Stomach (tissue), 9 donors: ENCODE results near the gene ATOX1. TPM values are rescaled to one million over a fixed set of nuclear protein-coding genes. Genes with fewer than 3 reads are reported as not detected.

ENCODE experiments used
- DNase-seq, 2 donors: peaks; one replicate each; pipeline versions ENCODE4 v3.0.0 to v3.0.0-alpha.2; 2013 to 2019
- H3K27ac ChIP-seq, 5 donors: fragments of 200-600 bp in 4 of 5; sonication (generic) in 4 of 5; one replicate each; pipeline ENCODE4 v1.5.1; 2013 to 2019; ENCODE audit warnings: mild to moderate bottlenecking in 1 of 5, moderate library complexity in 1 of 5
- H3K27me3 ChIP-seq, 3 donors: fragments of 200-600 bp; sonication (generic); one replicate each; pipeline ENCODE4 v1.5.1; 2017 to 2019; ENCODE audit warnings: mixed run types in 1 of 3
- H3K36me3 ChIP-seq, 4 donors: fragments of 200-600 bp; sonication (generic); 1 replicate in 3 of 4; 2 replicates in 1 of 4; pipeline ENCODE4 v1.5.1; 2016 to 2019
- H3K4me1 ChIP-seq, 4 donors: fragments of 200-600 bp; sonication (generic); one replicate each; pipeline ENCODE4 v1.5.1; 2016 to 2019
- H3K4me3 ChIP-seq, 4 donors: fragments of 200-600 bp; sonication (generic) in 3 of 4; one replicate each; pipeline ENCODE4 v1.5.1; 2016 to 2019; ENCODE audit warnings: mild to moderate bottlenecking in 1 of 4
- H3K9me3 ChIP-seq, 4 donors: fragments of 200-600 bp; sonication (generic); one replicate each; pipeline ENCODE4 v1.5.1; 2016 to 2019
- CTCF ChIP-seq, 7 experiments: fragments of 450-650 bp in 4 of 7; fragments of 200-600 bp in 3 of 7; sonication (generic) in 3 of 7; IDR thresholded peaks; one replicate each; pipeline ENCODE4 v1.5.1; 2016 to 2019; ENCODE audit warnings: antibody characterized with exemption in 7 of 7, control low read depth in 2 of 7, mild to moderate bottlenecking in 1 of 7
- EP300 ChIP-seq: sonication (generic); formaldehyde crosslinking; IDR thresholded peaks from one replicate; pipeline ENCODE4 v1.6.1; 2017; ENCODE audit warnings: antibody characterized with exemption
- POLR2A ChIP-seq, 4 donors: fragments of 450-650 bp; IDR thresholded peaks; one replicate each; pipeline ENCODE4 v1.6.1; 2016; ENCODE audit warnings: antibody characterized with exemption in 4 of 4, control low read depth in 2 of 4, mild to moderate bottlenecking in 1 of 4, moderate library complexity in 1 of 4
- POLR2AphosphoS5 ChIP-seq, 3 donors: sonication (generic); formaldehyde crosslinking; IDR thresholded peaks; one replicate each; pipeline ENCODE4 v1.6.1; 2016; ENCODE audit warnings: antibody characterized with exemption in 3 of 3
- WGBS, 5 donors: extraction: QIAGEN DNeasy Blood & Tissue Kit in 3 of 5; methylation state at CpG; one replicate each; pipeline versions ENCODE4 v1.1.5 to v1.1.7; 2013 to 2018; 5-methylcytosine and 5-hydroxymethylcytosine counted together
- intact Hi-C: fragments of 100-400 bp; cut with DNase I; formaldehyde crosslinking; loops from one replicate; pipeline ENCODE4 v1.15.1; 2023; ENCODE audit warnings: low total_unique reads
- polyA plus RNA-seq, 3 donors: library from polyadenylated mRNA; stranded (reverse); fragments of 200-250 nt; gene quantifications; one replicate each; pipeline ENCODE4 v1.2.3, GENCODE V29; 2013
- total RNA-seq, 5 donors: library from RNA; depleted of rRNA; stranded (reverse); fragments of >200 nt; gene quantifications; one replicate each; pipeline versions ENCODE4 v1.1.0 to v1.2.3, GENCODE V29; 2014 to 2016
- donor health status: healthy with polysubstance abuse.
- donor health status: Bipolar disorder and iron deficiency.
- donor health status: healthy.

Gene ATOX1
- total and polyA plus RNA-seq, 8 donors, result 24.6 to 177 (median 80.6) TPM; not detected in 1

GRCh38 chr5:151800532-151800931, 42.1 kb upstream of the ATOX1 start:
- TF ChIP-seq POLR2A (IDR thresholded peaks at IDR 0.05), result no peak
- no peak for TF ChIP-seq EP300
- TF ChIP-seq POLR2AphosphoS5 (IDR thresholded peaks at IDR 0.05), result no peak
- no peak for TF ChIP-seq CTCF (IDR thresholded peaks at IDR 0.05)
- H3K4me1 ChIP-seq, result peaks cover 0 to 15% (median 0%) of the 10 kb centered on the region in 4 donors
- no peak overlapping the region for H3K27ac ChIP-seq
- no peak for DNase-seq
- H3K27me3 ChIP-seq, result no peaks in the 10 kb centered on the region
- H3K9me3 ChIP-seq, result no peaks in the 10 kb centered on the region
- H3K4me3 ChIP-seq, result no peak overlapping the region
- intact Hi-C loops, result no loop called here
- H3K36me3 ChIP-seq, result peaks cover 51 to 100% (median 99%) of the 10 kb centered on the region in 4 donors
- 65 to 74% (median 72%) methylated on average over 2 of the region's 2 CpGs for WGBS, 5 donors

- H3K4me1 ChIP-seq, result peaks cover 0 to 12% (median under 1%) of the 10 kb centered on the region in 4 donors
- H3K36me3 ChIP-seq, result peaks cover 53 to 100% (median 100%) of the 10 kb centered on the region in 4 donors
- DNase-seq, result no peak
- H3K4me3 ChIP-seq, result no peak overlapping the region
- no peak for TF ChIP-seq POLR2AphosphoS5 (IDR thresholded peaks at IDR 0.05)
- no peak for TF ChIP-seq CTCF (IDR thresholded peaks at IDR 0.05)
- TF ChIP-seq EP300, result no peak
- no peak for TF ChIP-seq POLR2A (IDR thresholded peaks at IDR 0.05)
- 75 to 94% (median 85%) methylated on average over 3 of the region's 3 CpGs for WGBS, 5 donors
- no peaks in the 10 kb centered on the region for H3K27me3 ChIP-seq
- no peaks in the 10 kb centered on the region for H3K9me3 ChIP-seq
- intact Hi-C loops, result no loop called here
- no peak overlapping the region for H3K27ac ChIP-seq
Observed at GRCh38 chr5:151799407-151799806, 41.0 kb upstream of the ATOX1 start.

GRCh38 chr5:151798674-151799073, 40.2 kb upstream of the ATOX1 start:
- intact Hi-C loops, result no loop called here
- H3K27me3 ChIP-seq, result no peaks in the 10 kb centered on the region
- no peaks in the 10 kb centered on the region for H3K9me3 ChIP-seq
- no peak for DNase-seq
- H3K27ac ChIP-seq, result no peak overlapping the region
- TF ChIP-seq POLR2A (IDR thresholded peaks at IDR 0.05) (no peak), POLR2AphosphoS5 (IDR thresholded peaks at IDR 0.05) (no peak), EP300 (no peak), CTCF (IDR thresholded peaks at IDR 0.05) (no peak)
- peaks cover 0 to 12% (median 4%) of the 10 kb centered on the region in 4 donors for H3K4me1 ChIP-seq
- 87 to 97% (median 92%) methylated on average over 3 of the region's 3 CpGs for WGBS, 5 donors
- H3K36me3 ChIP-seq, result peaks cover 54 to 100% (median 100%) of the 10 kb centered on the region in 4 donors
- no peak overlapping the region for H3K4me3 ChIP-seq

GRCh38 chr5:151795426-151795825, 37.0 kb upstream of the ATOX1 start:
- no peaks in the 10 kb centered on the region for H3K9me3 ChIP-seq
- no peak for DNase-seq
- no peak overlapping the region for H3K27ac ChIP-seq
- TF ChIP-seq POLR2A (IDR thresholded peaks at IDR 0.05) (no peak), EP300 (no peak), CTCF (IDR thresholded peaks at IDR 0.05) (no peak), POLR2AphosphoS5 (IDR thresholded peaks at IDR 0.05) (no peak)
- 83 to 93% (median 90%) methylated on average over 1 of the region's 1 CpG for WGBS, 5 donors
- no peaks in the 10 kb centered on the region for H3K27me3 ChIP-seq
- peaks cover 0 to 12% (median 4%) of the 10 kb centered on the region in 4 donors for H3K4me1 ChIP-seq
- intact Hi-C loops, result no loop called here
- H3K4me3 ChIP-seq, result no peak overlapping the region
- peaks cover 63 to 100% (median 100%) of the 10 kb centered on the region in 4 donors for H3K36me3 ChIP-seq
